ENCODE measurements around the gene TSKU.
"Not testable (repeated sequence)": the region's sequence is repeated elsewhere in the genome, so short reads cannot be mapped to it uniquely, and the experiment has no call there.

GRCh38 chr11:76815678-76816077, 32.5 kb downstream of the TSKU start:
- not testable (repeated sequence) for TF ChIP-seq POLR2AphosphoS5, CTCF (IDR thresholded peaks at IDR 0.05)
